G401 (cell line): ENCODE measurements around the gene HIBCH. TPM values are rescaled to one million over a fixed set of nuclear protein-coding genes. Genes with fewer than 3 reads are reported as not detected.
"Not testable (repeated sequence)": the region's sequence is repeated elsewhere in the genome, so short reads cannot be mapped to it uniquely, and the experiment has no call there.

Experiments
- DNase-seq: peaks from one replicate; pipeline ENCODE4 v3.0.0-alpha.2; 2015; ENCODE audit warnings: low spot score
- in situ Hi-C: cut with HindIII; loops from 2 replicates; pipeline ENCODE4 v1.10.0; 2016; ENCODE audit warnings: low sequenced_read_pairs, mixed read lengths
- total RNA-seq: library from RNA; depleted of rRNA; stranded (reverse); fragments of >200 nt; shearing (Covaris generic); gene quantifications from 2 replicates; pipeline ENCODE4 v1.2.3, GENCODE V29; 2014; rRNA removed

The HIBCH gene
- total RNA-seq, 1 experiment from 2014 or later = 16.2 TPM

DNA sequence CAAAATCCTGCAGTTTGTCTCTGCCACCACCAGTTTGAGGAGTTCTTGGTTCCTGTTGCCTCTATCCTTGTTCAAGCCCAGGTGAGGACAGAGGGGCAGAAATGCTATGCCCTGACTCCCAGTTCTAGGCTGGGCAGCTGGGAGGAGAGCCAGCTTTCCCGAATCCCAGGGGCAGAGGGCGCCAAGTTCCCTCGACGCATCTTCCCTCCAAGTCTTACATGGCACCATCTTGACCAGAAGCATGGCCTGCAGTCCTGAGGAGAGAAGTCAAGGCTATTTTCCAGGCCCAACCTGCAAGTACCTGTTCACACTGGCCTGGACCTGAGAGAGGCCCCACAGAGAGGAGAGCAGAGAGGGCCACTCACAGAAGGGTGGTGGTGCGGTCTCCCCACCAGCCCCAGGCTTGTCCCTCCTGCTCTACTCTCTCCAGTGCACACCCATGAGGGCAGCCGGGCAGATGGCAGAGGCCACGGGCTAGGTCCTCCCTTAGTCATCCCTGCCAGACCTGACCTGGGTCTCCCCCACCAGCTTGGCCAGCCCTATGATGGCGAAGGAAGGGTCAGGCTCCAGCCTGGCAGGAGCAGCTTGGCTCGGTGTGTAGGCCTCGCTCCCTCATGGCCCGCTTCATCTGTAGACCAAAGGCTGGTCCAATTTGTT lies 141.4 kb downstream of the HIBCH start:
- in situ Hi-C loops = no loop called here
- DNase-seq = no peak

GRCh38 chr2:190177249-190178040 lies 142.2 kb downstream of the HIBCH start:
- no peak for DNase-seq
- in situ Hi-C loops = no loop called here

DNA sequence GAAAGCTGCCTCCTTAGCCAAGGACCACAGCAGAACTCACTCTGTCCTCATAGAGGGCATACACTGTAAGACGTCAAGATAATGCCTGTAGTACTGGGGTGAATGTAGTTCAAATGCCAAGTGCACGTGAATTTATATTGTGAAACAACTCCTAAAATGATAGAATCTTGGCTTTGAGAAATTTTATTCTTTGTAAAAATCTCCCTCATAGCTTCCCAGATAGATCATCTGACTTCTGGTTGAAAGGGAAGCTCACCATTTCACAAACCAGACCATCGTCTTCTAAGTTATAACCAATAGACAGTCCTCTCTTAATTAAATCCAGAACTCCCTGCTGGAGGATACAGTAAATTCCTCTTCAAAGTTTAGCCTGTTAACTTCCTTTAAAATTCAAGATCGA lies 146.2 kb downstream of the HIBCH start:
- DNase-seq = no peak
- in situ Hi-C loops = no loop called here

DNA sequence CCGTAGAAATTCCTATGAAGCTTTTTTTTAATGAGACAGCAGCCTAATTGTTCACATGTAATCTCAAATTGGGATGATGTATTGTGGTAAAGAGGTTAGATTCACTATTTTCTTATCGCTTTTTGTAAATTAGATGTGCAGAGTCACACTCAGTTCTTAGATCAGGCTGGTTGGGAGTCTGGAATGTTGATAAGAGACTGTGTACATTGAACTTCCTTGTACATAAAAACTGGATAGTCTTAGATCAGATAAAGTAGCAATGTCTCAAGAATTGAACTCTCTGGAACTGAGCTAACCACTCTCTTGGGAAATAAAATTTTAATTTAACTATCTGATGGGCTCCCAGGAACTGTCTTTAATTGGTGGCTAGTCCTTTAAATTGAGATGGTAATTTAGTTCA lies 149.0 kb downstream of the HIBCH start:
- no peak for DNase-seq
- in situ Hi-C loops = no loop called here

GRCh38 chr2:190169221-190170072 lies 150.2 kb downstream of the HIBCH start:
- DNase-seq = no peak
- in situ Hi-C loops = no loop called here

- in situ Hi-C loops = no loop called here
- DNase-seq = no peak
Observed at GRCh38 chr2:190167702-190168101, 151.9 kb downstream of the HIBCH start.

DNA sequence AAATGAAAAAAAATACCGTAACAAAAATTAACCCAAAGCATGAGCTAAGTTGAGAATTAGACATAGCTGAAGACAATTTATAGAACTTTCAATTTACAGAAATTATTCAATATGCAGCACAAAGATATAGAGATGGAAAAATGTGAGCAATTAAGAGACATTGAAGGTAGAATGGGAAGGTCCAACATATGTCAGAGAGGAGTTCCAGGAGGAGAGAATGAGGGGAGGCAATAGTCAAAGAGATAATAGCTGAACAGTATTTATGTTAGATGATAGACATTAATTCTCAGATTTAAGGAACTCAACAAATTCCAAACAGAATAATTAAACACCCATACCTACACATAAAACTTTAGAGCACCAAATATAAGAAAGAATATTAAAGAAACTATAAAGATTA lies 154.1 kb downstream of the HIBCH start:
- in situ Hi-C loops = no loop called here
- no peak for DNase-seq

DNA sequence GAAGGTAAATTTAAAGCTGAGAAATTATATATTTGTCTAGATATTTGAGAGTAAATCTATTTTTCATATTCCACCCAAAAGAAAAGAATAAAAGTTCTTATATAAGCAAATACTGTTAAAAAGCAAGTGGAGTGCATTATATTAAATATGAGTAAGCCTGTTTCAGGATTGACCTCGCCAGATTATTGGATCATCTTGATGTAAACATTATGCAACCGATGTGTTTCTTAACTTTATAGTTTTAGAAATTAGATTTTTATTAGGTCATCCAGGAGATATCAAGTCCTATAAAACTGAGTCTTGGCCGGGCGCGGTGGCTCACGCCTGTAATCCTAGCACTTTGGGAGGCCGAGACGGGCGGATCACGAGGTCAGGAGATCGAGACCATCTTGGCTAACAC lies 156.8 kb downstream of the HIBCH start:
- DNase-seq = no peak
- in situ Hi-C loops = no loop called here

DNA sequence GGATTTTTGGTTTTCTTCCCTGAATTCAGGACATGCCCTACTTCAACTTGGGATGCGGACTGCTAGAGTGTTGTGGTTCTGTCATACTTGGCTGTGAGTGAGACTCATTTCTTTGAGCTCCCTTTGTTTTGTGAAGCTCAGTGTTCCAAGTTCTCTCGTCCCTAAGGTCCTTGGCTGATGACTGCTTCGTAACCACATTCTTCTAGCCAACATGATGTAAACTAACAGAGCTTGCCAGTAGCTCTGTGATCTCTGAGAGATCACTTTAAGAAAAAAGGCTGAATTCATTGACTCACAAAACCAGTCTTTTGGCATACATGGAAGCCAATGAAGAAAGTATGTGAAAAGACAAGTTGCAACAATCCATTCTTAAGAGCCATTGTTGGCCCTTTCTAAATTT lies 160.2 kb downstream of the HIBCH start:
- peak; percentile 23 for DNase-seq
- in situ Hi-C loops = no loop called here

DNA sequence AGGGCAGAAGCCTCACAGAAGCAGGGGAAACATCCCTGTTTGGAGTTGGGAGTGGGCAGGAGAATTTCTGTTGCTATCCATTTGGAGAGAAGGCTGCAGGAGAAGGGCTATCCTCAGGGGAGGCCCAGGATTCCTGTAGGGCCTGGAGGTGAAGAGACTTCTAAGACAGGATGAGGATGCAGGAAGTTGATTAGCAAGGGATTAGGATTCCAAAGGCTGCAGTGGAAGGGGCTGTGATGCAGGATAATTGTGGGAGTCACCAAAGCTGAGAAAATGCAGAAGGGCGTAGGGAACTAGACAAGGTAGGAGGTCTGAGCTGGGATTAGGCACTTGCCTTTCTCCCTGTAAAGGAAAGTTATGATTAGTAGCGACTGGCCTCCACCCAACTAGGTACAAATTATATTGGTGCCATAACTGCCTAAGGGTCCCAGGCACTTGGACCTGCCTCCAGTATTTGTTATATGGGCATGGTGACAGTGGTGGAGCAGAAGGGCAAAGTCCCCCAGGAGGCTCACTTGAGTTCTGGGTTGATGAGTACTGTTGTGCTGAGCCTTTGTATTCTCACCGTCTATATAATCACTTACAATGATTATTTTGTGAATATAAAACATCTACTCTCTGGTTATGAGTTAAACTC lies 160.7 kb downstream of the HIBCH start:
- no peak for DNase-seq
- in situ Hi-C loops = no loop called here

- DNase-seq, in situ Hi-C loops: not testable (repeated sequence)
Observed at GRCh38 chr2:190157613-190158528, 161.8 kb downstream of the HIBCH start.

GRCh38 chr2:190156530-190157212 lies 163.0 kb downstream of the HIBCH start:
- no peak for DNase-seq
- in situ Hi-C loops = no loop called here

Other genes with a start within 250 kb of the HIBCH start
- 7.8 and 14.3 TPM in 2 replicates for gene INPP1, start 23.8 kb upstream of the HIBCH start, total RNA-seq
- gene MFSD6, start 88.5 kb upstream of the HIBCH start, total RNA-seq = 0.71 TPM in 1 of 2 replicates, not detected in the other
- 4.9 and 5.1 TPM in 2 replicates for gene NEMP2, start 214.9 kb upstream of the HIBCH start, total RNA-seq